ENCODE measurements around the gene SLC52A3.
"Not testable (repeated sequence)": the region's sequence is repeated elsewhere in the genome, so short reads cannot be mapped to it uniquely, and the experiment has no call there.

The SLC52A3 gene

GRCh38 chr20:725491-725890 lies 42.8 kb downstream of the SLC52A3 start:
- no peak for FAIRE-seq

- not testable (repeated sequence) for FAIRE-seq
These were observed 43.5 kb downstream of the SLC52A3 start for GRCh38 chr20:724797-725196.

GRCh38 chr20:723756-724155 lies 44.5 kb downstream of the SLC52A3 start:
- no peak for FAIRE-seq

GRCh38 chr20:722822-723644 lies 45.3 kb downstream of the SLC52A3 start:
- no peak for FAIRE-seq

- FAIRE-seq: no peak
These were observed 46.4 kb downstream of the SLC52A3 start for GRCh38 chr20:721876-722275.

GRCh38 chr20:719816-720215 lies 48.5 kb downstream of the SLC52A3 start:
- FAIRE-seq: no peak

GRCh38 chr20:719068-719467 lies 49.2 kb downstream of the SLC52A3 start:
- FAIRE-seq: no peak

GRCh38 chr20:717832-718231 lies 50.5 kb downstream of the SLC52A3 start:
- no peak for FAIRE-seq

- FAIRE-seq: no peak
These were observed 51.0 kb downstream of the SLC52A3 start for GRCh38 chr20:717271-717670.

- FAIRE-seq: no peak
These were observed 53.8 kb downstream of the SLC52A3 start for GRCh38 chr20:714453-714852.

GRCh38 chr20:711576-711975 lies 56.7 kb downstream of the SLC52A3 start:
- no peak for FAIRE-seq

GRCh38 chr20:710780-711450 lies 57.4 kb downstream of the SLC52A3 start:
- FAIRE-seq: no peak
